Measurements from ENCODE around the gene PATJ. TPM values are rescaled to one million over a fixed set of nuclear protein-coding genes. Genes with fewer than 3 reads are reported as not detected.

Gene PATJ
- total and polyA plus RNA-seq, 2 of the 13 experiments (the other 11 are each of a cell fraction or from before 2014, with no cell fraction given), result 6.2 to 16.8 TPM

DNA sequence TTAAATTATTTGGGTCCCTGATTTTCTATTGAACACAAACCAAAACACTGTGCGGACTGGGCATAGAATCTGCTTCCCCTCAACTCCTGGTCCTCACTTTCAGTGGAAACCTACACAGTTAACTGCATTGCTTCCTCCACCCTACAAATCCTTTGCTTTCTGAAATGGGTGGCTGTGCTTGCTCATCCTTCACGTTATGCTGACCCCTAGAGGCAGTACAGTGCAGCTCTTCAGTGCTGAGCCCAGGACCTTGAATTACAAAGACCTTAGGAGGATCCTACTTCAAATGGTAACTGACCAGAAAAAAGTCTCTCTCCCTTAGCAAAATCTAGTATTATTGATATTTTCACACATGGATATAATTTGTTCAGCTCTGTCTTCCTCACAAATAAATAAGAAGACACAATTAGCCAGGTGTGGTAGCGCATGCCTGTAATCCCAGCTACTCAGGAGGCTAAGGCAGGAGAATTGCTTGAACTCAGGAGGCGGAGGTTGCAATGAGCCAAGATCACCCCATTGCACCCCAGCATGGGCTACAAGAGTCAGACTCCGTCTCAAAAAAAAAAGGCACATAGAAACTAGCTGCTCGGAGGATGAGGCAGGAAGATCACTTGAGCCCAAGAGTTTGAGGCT lies 388.9 kb downstream of the PATJ start:
- no peak overlapping the region for H3K4me2 ChIP-seq (ENCODE audit: low read depth, low read length)
- H3K9me3 ChIP-seq (ENCODE audit: low read length), result no peaks in the 10 kb centered on the region
- peak; percentile 50 for DNase-seq (ENCODE audit: low spot score)
- no peaks in the 10 kb centered on the region for H4K20me1 ChIP-seq (ENCODE audit: insufficient read depth, low read length)
- BruUV-seq (replicated peaks), result no TSS peak
- TF ChIP-seq, protein P1, sequence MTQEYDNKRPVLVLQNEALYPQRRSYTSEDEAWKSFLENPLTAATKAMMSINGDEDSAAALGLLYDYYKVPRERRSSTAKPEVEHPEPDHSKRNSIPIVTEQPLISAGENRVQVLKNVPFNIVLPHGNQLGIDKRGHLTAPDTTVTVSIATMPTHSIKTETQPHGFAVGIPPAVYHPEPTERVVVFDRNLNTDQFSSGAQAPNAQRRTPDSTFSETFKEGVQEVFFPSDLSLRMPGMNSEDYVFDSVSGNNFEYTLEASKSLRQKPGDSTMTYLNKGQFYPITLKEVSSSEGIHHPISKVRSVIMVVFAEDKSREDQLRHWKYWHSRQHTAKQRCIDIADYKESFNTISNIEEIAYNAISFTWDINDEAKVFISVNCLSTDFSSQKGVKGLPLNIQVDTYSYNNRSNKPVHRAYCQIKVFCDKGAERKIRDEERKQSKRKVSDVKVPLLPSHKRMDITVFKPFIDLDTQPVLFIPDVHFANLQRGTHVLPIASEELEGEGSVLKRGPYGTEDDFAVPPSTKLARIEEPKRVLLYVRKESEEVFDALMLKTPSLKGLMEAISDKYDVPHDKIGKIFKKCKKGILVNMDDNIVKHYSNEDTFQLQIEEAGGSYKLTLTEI (CRISPR knock-in tag; conservative IDR thresholded peaks at IDR 0.05), result no peak
- TF ChIP-seq SMC3 (IDR thresholded peaks at IDR 0.05; ENCODE audit: low read length) (peak; percentile 23; the same call in 1 of the 2 replicates), NONO (IDR thresholded peaks at IDR 0.05) (no peak), NONO (CRISPR knock-in tag; conservative IDR thresholded peaks at IDR 0.05) (no peak), XRCC5 (optimal IDR thresholded peaks at IDR 0.05; ENCODE audit: low read length) (peak; percentile 32), STAG1 (CRISPR knock-in tag; IDR thresholded peaks at IDR 0.05) (peak; percentile 64), ZNF17 (CRISPR knock-in tag; IDR thresholded peaks at IDR 0.05) (no peak)
- TF ChIP-seq, protein P2, sequence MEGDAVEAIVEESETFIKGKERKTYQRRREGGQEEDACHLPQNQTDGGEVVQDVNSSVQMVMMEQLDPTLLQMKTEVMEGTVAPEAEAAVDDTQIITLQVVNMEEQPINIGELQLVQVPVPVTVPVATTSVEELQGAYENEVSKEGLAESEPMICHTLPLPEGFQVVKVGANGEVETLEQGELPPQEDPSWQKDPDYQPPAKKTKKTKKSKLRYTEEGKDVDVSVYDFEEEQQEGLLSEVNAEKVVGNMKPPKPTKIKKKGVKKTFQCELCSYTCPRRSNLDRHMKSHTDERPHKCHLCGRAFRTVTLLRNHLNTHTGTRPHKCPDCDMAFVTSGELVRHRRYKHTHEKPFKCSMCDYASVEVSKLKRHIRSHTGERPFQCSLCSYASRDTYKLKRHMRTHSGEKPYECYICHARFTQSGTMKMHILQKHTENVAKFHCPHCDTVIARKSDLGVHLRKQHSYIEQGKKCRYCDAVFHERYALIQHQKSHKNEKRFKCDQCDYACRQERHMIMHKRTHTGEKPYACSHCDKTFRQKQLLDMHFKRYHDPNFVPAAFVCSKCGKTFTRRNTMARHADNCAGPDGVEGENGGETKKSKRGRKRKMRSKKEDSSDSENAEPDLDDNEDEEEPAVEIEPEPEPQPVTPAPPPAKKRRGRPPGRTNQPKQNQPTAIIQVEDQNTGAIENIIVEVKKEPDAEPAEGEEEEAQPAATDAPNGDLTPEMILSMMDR (CRISPR knock-in tag; IDR thresholded peaks at IDR 0.05), result peak; percentile 78
- intact Hi-C loops (cut with micrococcal nuclease; ENCODE audit: unreplicated experiment), result loop anchor here (1.0 kb wide), 1 partner anchor 49 kb away; no protein-coding TSS in a partner anchor
- in situ Hi-C loops (cut with HindIII; ENCODE audit: extremely low pct_ligation_motif_present, low pct_unique_long_range_greater_than_20kb), result no loop called here
- H3K9ac ChIP-seq (ENCODE audit: insufficient read depth, low read depth, low read length), result no peak overlapping the region
- H3K27me3 ChIP-seq (ENCODE audit: control insufficient read depth in 1 of 2, insufficient read depth in 2 of 2, low read length in 2 of 2), result no peaks in the 10 kb centered on the region
- FAIRE-seq, result peak; percentile 63
- H2AFZ ChIP-seq (ENCODE audit: low read length), result no peak overlapping the region
- H3K36me3 ChIP-seq (replicated peaks in 1 of 2; ENCODE audit: control insufficient read depth in 1 of 2, insufficient read depth in 2 of 2, low read length in 2 of 2), result no peaks in the 10 kb centered on the region; a peak in 1 of 5 replicates
- WGBS (ENCODE audit: low lambda C conversion rate), result 75% methylated on average over 6 of the region's 6 CpGs
- no peak overlapping the region for H3K27ac ChIP-seq (ENCODE audit: extremely low read length, insufficient read depth, low read length)
- H3K4me3 ChIP-seq (replicated peaks in 1 of 3; ENCODE audit: insufficient read depth in 1 of 3, low read depth in 2 of 3, low read length in 3 of 3), result no peak overlapping the region
- no peaks in the 10 kb centered on the region for H3K4me1 ChIP-seq (ENCODE audit: insufficient read depth, low read length)
- ATAC-seq, result peak; percentile 96
- CTCF ChIA-PET (ENCODE audit: low intra/inter-chr PET ratio, low total read pairs), result interaction anchor here (1.1 to 1.4 kb wide), 2 partner anchors 46 to 49 kb away, joined by 3 to 4 read pairs; no protein-coding TSS in a partner anchor
- H3K79me2 ChIP-seq (ENCODE audit: insufficient read depth, low read length), result no peaks in the 10 kb centered on the region
- POLR2A ChIA-PET, result no interaction called here
